IgD-negative memory B cell (primary cell): ENCODE results near the gene SH3RF3. TPM values are rescaled to one million over a fixed set of nuclear protein-coding genes. Genes with fewer than 3 reads are reported as not detected.
A peak's percentile ranks its signal among the peaks of the same experiment; 100 is the strongest.
"Not testable (repeated sequence)": the region's sequence is repeated elsewhere in the genome, so short reads cannot be mapped to it uniquely, and the experiment has no call there.

Experiments
- H3K27ac Mint-ChIP-seq, 3 donors: one replicate each; pipeline ENCODE4 v1.8.0; 2020 to 2022; ENCODE audit warnings: mild to moderate bottlenecking in 3 of 3, mixed read lengths in 3 of 3, moderate library complexity in 1 of 3
- H3K27me3 Mint-ChIP-seq: one replicate; pipeline ENCODE4 v1.8.0; 2021; ENCODE audit warnings: mixed read lengths
- H3K36me3 Mint-ChIP-seq: one replicate; pipeline ENCODE4 v1.8.0; 2020; ENCODE audit warnings: mild to moderate bottlenecking, mixed read lengths
- H3K4me1 Mint-ChIP-seq, 3 donors: one replicate each; pipeline ENCODE4 v1.8.0; 2020 to 2022; ENCODE audit warnings: mixed read lengths in 3 of 3, mild to moderate bottlenecking in 1 of 3
- H3K4me3 Mint-ChIP-seq, 4 donors: one replicate each; pipeline ENCODE4 v1.8.0; 2020 to 2022; ENCODE audit warnings: mild to moderate bottlenecking in 4 of 4, mixed read lengths in 4 of 4, moderate library complexity in 3 of 4
- H3K9me3 Mint-ChIP-seq, 3 donors: one replicate each; pipeline ENCODE4 v1.8.0; 2020 to 2021; ENCODE audit warnings: mixed read lengths in 3 of 3, mild to moderate bottlenecking in 1 of 3
- polyA plus RNA-seq: library from polyadenylated mRNA; unstranded; fragments of 300-500 nt; fragmentation: Illumina TruSeq; gene quantifications from one replicate; pipeline ENCODE4 v1.2.3, GENCODE V29; 2021

Gene SH3RF3
- polyA plus RNA-seq, 1 donor from 2014 or later = not detected

DNA sequence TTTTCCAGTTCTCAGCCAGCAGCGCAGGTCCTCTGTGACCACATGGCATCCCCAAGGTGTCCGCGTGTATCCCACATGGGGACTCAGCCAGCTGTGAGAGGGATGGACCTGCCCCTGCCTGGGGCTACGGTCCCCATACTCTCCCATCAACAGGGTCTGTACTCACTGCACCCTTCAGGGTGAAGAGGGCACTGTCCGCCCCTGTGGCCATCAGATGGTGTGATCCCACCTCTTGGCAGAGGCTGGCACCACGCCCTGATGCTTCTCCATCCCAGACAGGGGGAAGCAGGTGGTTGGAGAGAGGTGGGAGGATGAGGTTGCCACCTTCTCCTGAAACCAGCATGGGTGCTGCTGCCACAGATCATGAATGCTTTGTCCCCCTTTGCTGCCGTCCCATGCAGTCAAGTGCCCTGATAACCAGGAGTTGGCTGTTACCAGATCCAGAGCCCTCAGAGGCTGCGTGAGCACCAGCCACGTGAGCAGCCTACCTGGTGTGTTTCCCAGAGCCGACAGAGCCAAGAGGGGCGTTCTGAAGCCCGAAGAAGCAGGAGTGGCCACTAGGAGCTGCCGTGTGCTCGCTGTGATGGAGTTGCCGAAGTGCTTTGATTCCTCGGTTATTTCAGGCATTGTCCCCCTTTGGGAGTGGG is 93.9 kb downstream of the SH3RF3 start:
- H3K4me3 Mint-ChIP-seq = no peak overlapping the region
- H3K36me3 Mint-ChIP-seq = no peaks in the 10 kb centered on the region
- H3K9me3 Mint-ChIP-seq = no peaks in the 10 kb centered on the region
- H3K4me1 Mint-ChIP-seq = peaks cover 0 to 5% (median 5%) of the 10 kb centered on the region in 3 donors
- no peak overlapping the region for H3K27ac Mint-ChIP-seq
- peaks cover 5% of the 10 kb centered on the region for H3K27me3 Mint-ChIP-seq

DNA sequence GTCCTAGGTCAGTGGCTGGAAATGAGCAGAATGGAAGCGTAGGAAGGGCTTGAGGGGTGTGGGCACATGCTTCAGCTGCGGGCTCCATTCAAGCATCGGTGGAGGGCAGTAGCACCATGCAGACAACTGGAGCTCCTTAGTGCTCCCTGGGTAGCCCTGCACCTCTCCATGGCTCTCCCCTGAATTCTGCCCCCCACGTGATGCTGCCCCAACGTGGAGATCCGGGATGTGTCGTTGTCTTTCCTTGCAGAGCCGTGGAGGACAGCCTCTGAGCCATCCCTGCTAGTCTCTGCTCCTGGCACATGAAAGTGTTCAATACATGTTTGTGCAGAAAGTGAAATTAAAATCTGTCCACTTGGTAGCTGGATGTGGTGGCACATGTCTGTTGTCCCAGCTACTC is 94.5 kb downstream of the SH3RF3 start:
- H3K9me3 Mint-ChIP-seq = no peaks in the 10 kb centered on the region
- H3K27ac Mint-ChIP-seq = no peak overlapping the region
- peaks cover 1% of the 10 kb centered on the region for H3K27me3 Mint-ChIP-seq
- no peaks in the 10 kb centered on the region for H3K4me1 Mint-ChIP-seq
- H3K4me3 Mint-ChIP-seq = no peak overlapping the region
- no peaks in the 10 kb centered on the region for H3K36me3 Mint-ChIP-seq

DNA sequence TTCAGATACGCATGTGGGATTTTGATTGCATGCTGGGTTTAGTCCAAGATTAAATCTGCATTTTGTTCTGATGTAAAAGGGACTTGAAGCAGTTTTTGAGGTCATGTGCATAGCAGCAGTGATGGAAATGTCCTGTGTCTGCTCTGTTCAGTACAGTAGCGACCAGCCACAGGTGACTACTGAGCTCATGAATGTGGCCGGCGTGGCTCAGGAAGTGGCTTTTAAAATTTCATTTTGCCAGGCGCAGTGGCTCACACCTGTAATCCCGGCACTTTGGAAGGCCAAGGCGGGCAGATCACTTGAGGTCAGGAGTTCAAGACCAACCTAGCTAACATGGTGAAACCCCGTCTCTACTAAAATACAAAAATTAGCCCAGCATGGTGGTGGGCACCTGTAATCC is 95.3 kb downstream of the SH3RF3 start:
- not testable (repeated sequence) for H3K9me3 Mint-ChIP-seq, H3K36me3 Mint-ChIP-seq, H3K27ac Mint-ChIP-seq, H3K4me3 Mint-ChIP-seq, H3K27me3 Mint-ChIP-seq, H3K4me1 Mint-ChIP-seq

DNA sequence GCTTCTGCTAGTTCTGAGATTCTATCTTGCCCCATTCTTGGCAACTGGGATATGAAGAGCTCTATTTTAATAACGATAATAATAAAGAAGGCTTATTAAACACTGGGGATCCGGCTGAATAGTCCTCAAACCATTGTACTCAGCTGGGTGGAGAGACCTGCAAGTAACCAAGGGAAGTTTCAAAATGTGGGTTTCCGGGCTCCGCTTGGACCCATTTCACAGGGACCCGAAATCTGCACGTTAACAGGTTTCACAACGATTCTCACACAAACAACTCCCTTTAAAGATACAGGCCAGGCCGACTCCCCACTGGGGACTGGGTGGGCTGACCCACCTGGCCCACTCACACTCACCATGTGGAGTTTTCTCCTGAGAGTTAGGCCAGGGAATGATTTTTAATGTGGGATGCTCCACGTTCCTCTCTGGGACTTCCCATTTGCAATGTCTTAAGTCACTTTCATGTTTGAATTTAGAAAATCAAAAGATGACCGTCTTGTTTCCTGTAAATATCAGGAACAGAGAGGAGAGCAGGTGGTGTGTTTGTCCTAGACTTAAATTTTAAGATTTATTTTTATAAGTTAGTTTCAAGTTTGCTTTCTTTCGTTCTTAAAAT is 96.3 kb downstream of the SH3RF3 start:
- H3K36me3 Mint-ChIP-seq = no peaks in the 10 kb centered on the region
- no peaks in the 10 kb centered on the region for H3K9me3 Mint-ChIP-seq
- no peaks in the 10 kb centered on the region for H3K4me1 Mint-ChIP-seq
- no peak overlapping the region for H3K4me3 Mint-ChIP-seq
- no peak overlapping the region for H3K27ac Mint-ChIP-seq
- H3K27me3 Mint-ChIP-seq = peaks cover 3% of the 10 kb centered on the region

DNA sequence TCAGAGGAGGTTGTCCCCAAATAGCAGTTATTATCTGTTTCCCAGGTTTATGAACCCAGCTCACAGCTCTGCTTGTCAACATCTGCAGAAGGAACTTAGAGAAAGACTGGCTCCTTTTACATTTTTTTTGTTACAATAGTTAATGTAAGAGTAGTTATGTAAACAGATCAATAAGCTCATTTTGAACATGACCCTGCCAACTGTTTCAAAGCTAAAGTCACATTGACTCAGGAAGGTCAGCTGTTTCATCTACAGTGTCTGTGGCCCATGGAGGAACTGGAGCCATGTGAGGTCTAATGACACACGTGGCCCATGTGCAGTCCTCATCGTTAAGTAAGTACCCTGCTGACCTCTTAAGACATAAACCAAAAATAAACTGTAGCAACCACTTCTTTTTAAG is 97.1 kb downstream of the SH3RF3 start:
- Mint-ChIP-seq H3K36me3 (no peaks in the 10 kb centered on the region), H3K9me3 (no peaks in the 10 kb centered on the region), H3K27ac (no peak overlapping the region), H3K4me3 (peak overlapping the region in 1 of 4 donors; percentile 25), H3K27me3 (peaks cover 7% of the 10 kb centered on the region), H3K4me1 (no peaks in the 10 kb centered on the region)

GRCh38 chr2:109226622-109227021 is 97.6 kb downstream of the SH3RF3 start:
- H3K27me3 Mint-ChIP-seq = peaks cover 7% of the 10 kb centered on the region
- H3K4me3 Mint-ChIP-seq = no peak overlapping the region
- H3K36me3 Mint-ChIP-seq = no peaks in the 10 kb centered on the region
- H3K9me3 Mint-ChIP-seq = no peaks in the 10 kb centered on the region
- no peak overlapping the region for H3K27ac Mint-ChIP-seq
- no peaks in the 10 kb centered on the region for H3K4me1 Mint-ChIP-seq

- no peak overlapping the region for H3K4me3 Mint-ChIP-seq
- H3K4me1 Mint-ChIP-seq = peaks cover 0 to 6% (median 0%) of the 10 kb centered on the region in 3 donors
- peaks cover 13% of the 10 kb centered on the region for H3K27me3 Mint-ChIP-seq
- no peaks in the 10 kb centered on the region for H3K36me3 Mint-ChIP-seq
- no peaks in the 10 kb centered on the region for H3K9me3 Mint-ChIP-seq
- no peak overlapping the region for H3K27ac Mint-ChIP-seq
Observed at GRCh38 chr2:109229094-109229675, 100.2 kb downstream of the SH3RF3 start.

DNA sequence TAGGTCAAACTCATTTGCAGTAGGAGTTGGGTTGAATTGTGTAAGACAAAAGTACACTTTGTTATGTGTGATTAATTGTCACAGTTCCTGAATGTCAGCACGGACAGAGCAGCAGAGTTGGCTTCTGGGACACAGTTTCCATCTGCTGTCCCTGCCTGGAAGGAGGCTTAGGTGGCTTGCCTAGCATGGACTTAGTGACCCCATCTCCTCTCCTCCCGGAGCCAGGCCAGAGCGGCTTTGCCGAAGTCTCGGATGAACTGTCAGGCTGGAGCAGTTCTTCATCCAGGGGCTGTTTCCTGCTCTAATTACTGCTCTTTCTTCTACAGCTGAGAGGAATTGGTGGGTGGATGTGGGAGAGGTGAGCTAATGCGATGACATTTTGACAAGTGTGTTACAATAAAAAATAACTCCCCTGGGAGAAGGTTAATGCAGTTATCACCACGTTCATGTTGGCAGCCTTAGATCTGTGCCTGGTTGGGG is 102.0 kb downstream of the SH3RF3 start:
- Mint-ChIP-seq H3K27me3 (peaks cover 13% of the 10 kb centered on the region), H3K9me3 (no peaks in the 10 kb centered on the region), H3K4me3 (no peak overlapping the region), H3K36me3 (no peaks in the 10 kb centered on the region), H3K4me1 (peaks cover 0 to 6% (median 0%) of the 10 kb centered on the region in 3 donors), H3K27ac (no peak overlapping the region)

DNA sequence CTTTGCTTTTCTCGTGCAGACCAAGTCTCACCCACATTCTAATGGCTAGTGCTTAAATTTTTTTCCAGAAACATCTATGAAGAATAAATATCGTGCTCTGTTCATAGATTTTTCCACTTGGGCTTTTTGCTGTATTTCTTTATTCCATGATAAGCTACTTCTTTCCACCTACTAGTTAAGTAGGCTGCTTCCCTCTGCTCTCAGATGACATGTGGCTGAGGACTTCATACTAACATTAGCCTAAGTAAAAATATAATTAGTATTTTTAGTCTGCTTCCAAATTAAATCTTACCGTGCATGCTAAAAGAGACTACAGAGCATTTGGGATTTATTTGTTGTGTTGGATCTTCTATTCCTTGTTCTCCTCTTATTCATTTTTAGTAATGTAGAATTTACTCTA is 102.4 kb downstream of the SH3RF3 start:
- Mint-ChIP-seq H3K27me3 (peaks cover 13% of the 10 kb centered on the region), H3K36me3 (no peaks in the 10 kb centered on the region), H3K27ac (no peak overlapping the region), H3K4me1 (peaks cover 0 to 6% (median 0%) of the 10 kb centered on the region in 3 donors), H3K9me3 (no peaks in the 10 kb centered on the region), H3K4me3 (no peak overlapping the region)

DNA sequence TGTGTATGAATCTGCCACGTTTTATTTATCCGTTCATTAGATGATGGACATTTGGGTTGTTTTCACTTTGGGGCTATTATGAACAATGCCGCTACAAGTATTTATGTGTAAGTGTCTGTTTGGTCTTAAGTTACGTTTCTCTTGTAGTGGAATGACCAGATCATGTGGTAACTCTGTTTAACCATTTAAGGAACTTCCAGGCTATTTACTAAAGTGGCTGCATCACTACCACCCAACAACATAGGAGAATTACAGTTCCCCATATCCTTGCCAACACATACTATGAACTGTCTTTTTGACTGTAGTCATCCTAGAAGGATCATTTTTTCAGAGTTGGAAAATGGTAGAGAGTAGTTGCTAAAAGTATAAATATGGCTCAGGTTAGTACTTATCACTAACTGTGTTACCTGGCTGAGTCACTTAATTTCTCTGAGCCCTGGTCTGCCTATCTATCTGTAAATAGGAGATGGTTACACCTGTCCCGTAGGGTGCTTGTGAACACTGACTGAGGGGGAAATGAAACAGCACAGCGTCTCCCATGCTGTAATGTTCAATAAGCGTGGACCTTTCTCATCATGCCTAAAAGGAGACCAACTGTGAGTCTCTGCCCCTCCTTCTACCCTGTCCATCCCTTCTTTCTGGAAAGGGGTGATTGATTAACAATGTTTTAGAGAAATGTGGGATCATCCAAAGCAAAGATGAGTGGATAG is 103.1 kb downstream of the SH3RF3 start:
- Mint-ChIP-seq H3K36me3 (no peaks in the 10 kb centered on the region), H3K27ac (no peak overlapping the region), H3K27me3 (peaks cover 13% of the 10 kb centered on the region), H3K9me3 (no peaks in the 10 kb centered on the region), H3K4me1 (peaks cover 0 to 7% (median 0%) of the 10 kb centered on the region in 3 donors), H3K4me3 (peak overlapping the region in 1 of 4 donors; percentile 7)

GRCh38 chr2:109232909-109233308 is 103.9 kb downstream of the SH3RF3 start:
- H3K36me3 Mint-ChIP-seq = no peaks in the 10 kb centered on the region
- H3K27ac Mint-ChIP-seq = peak overlapping the region in 1 of 3 donors; percentile 16
- no peaks in the 10 kb centered on the region for H3K9me3 Mint-ChIP-seq
- H3K27me3 Mint-ChIP-seq = peaks cover 13% of the 10 kb centered on the region
- peaks cover 0 to 7% (median 0%) of the 10 kb centered on the region in 3 donors for H3K4me1 Mint-ChIP-seq
- H3K4me3 Mint-ChIP-seq = peak overlapping the region in 1 of 4 donors; percentile 12

DNA sequence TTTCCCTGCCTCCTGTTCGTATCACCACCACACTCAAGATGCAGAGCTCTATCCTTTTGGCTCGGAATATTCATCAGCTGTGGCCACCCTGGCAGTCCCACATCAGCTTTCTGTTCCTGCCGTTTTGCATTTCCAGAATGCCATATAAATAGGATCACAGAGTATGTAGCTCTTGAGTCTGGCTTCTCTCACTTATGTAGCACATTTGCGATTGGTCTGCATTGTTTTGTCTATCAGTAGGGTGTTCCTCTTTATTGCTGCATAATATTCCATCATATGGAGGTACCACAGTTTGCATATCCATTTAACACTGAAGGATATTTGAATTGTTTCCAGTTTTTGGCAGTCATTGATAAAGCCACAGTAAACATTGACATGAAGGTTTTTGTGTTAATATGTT is 104.6 kb downstream of the SH3RF3 start:
- Mint-ChIP-seq H3K27me3 (peaks cover 15% of the 10 kb centered on the region), H3K4me3 (no peak overlapping the region), H3K9me3 (no peaks in the 10 kb centered on the region), H3K36me3 (no peaks in the 10 kb centered on the region), H3K27ac (no peak overlapping the region), H3K4me1 (peaks cover 3 to 10% (median 5%) of the 10 kb centered on the region in 3 donors)

DNA sequence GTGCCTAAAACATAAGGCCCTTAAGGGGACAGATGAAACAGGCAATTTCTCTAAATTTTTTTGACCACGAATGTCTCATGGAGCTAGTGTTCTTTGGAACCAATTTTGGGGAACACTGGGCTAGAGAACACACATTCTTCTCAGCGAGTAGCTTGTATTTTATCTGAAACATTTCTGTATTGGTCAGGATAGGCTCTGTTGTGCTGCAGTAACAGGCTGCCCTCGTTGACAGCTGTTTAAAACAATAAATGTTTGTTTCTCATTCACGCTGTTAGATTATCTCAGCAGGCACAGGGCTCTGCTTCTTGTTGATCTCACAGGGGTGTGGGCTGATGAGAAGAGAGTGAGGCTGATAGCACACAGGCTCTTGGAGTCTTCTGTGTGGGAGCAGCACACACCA is 105.3 kb downstream of the SH3RF3 start:
- peaks cover 5 to 13% (median 10%) of the 10 kb centered on the region in 3 donors for H3K4me1 Mint-ChIP-seq
- no peaks in the 10 kb centered on the region for H3K9me3 Mint-ChIP-seq

DNA sequence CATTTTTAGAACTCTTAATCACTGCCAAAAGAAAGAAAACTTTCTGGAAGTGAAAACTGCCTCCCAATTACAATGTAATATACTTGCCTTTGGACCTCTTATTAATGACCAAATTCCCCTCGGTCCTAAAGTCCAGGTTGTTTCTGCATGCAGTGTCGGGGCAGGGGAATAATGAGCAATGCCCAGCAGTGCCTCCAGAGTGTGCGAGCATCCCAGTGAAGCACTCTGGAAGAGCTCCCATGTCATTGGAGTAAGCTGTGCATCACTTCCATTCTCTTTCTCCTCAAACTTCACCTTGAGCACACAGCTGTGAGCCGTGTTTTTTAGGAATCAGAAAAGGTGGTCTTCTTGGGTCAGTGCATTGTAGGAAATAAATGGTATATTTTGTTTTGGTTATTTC is 107.1 kb downstream of the SH3RF3 start:
- Mint-ChIP-seq H3K4me3 (no peak overlapping the region), H3K27me3 (peaks cover 9% of the 10 kb centered on the region), H3K27ac (no peak overlapping the region), H3K9me3 (no peaks in the 10 kb centered on the region), H3K4me1 (peaks cover 5 to 13% (median 11%) of the 10 kb centered on the region in 3 donors), H3K36me3 (no peaks in the 10 kb centered on the region)

More for the DNA sequence above, 105.3 kb downstream of the SH3RF3 start:
- H3K36me3 Mint-ChIP-seq = no peaks in the 10 kb centered on the region
- no peak overlapping the region for H3K4me3 Mint-ChIP-seq
- H3K27ac Mint-ChIP-seq = no peak overlapping the region
- peaks cover 12% of the 10 kb centered on the region for H3K27me3 Mint-ChIP-seq

DNA sequence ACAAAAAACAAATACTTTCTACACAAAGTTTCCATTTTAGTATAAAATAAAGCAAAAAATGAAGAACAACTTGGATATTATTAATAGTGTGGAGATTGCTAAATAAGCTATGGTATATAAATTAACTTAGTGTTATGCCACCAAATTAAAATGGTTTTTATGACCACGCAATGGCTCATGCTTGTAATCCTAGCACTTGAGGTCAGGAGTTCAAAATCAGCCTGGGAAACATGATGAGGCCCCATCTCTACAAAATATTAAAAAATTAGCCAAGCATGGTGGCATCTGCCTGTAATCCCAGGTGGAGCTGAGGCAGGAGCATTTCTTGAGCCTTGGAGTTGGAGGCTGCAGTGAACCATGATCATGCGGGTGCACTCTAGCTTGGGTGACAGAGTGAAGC is 108.8 kb downstream of the SH3RF3 start:
- no peaks in the 10 kb centered on the region for H3K9me3 Mint-ChIP-seq
- no peak overlapping the region for H3K27ac Mint-ChIP-seq
- no peak overlapping the region for H3K4me3 Mint-ChIP-seq
- peaks cover 5 to 11% (median 7%) of the 10 kb centered on the region in 3 donors for H3K4me1 Mint-ChIP-seq
- peaks cover 6% of the 10 kb centered on the region for H3K27me3 Mint-ChIP-seq
- H3K36me3 Mint-ChIP-seq = no peaks in the 10 kb centered on the region
